Stimulated activated naive CD8-positive, alpha-beta T cell treated with anti-CD3 and anti-CD28 coated beads, Interleukin-15, Interleukin-2, amounts not matched to agents 100 ng/mL and 50 ng/mL, for 24 hours (primary cell): ENCODE measurements around the gene ZDHHC13.
"Not testable (repeated sequence)": the region's sequence is repeated elsewhere in the genome, so short reads cannot be mapped to it uniquely, and the experiment has no call there.

Experiments used
- H3K27ac Mint-ChIP-seq: one replicate; pipeline ENCODE4 v1.8.0; 2021; ENCODE audit warnings: mild to moderate bottlenecking, mixed read lengths
- H3K27me3 Mint-ChIP-seq: one replicate; pipeline ENCODE4 v1.8.0; 2021; ENCODE audit warnings: mixed read lengths
- H3K36me3 Mint-ChIP-seq: one replicate; pipeline ENCODE4 v1.8.0; 2021; ENCODE audit warnings: low read depth, mixed read lengths
- H3K4me1 Mint-ChIP-seq: one replicate; pipeline ENCODE4 v1.8.0; 2021; ENCODE audit warnings: low read depth, mixed read lengths
- H3K4me3 Mint-ChIP-seq: one replicate; pipeline ENCODE4 v1.8.0; 2021; ENCODE audit warnings: mild to moderate bottlenecking, mixed read lengths
- H3K9me3 Mint-ChIP-seq: one replicate; pipeline ENCODE4 v1.8.0; 2021; ENCODE audit warnings: mixed read lengths

Gene ZDHHC13

DNA sequence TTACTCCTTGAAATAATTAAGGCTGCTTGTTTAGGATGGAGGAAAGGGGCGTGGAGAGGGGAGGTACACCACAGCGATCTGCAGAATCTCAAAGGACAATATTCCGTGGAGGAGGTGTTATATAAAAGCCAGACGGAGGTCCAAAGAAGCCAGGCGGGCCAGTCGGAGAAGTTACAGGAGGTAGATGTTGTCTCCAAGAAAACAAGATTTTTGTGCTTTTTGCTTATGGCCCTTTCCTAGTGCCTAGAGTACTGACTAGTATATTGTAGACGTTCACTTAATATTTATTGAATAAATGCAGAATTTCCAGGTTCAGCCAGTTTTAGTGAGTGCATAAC lies 761 bp downstream of the ZDHHC13 start:
- Mint-ChIP-seq H3K9me3 (no peaks in the 10 kb centered on the region), H3K27me3 (no peaks in the 10 kb centered on the region), H3K27ac (peak overlapping the region; percentile 19), H3K36me3 (peaks cover 33% of the 10 kb centered on the region), H3K4me1 (peaks cover 51% of the 10 kb centered on the region), H3K4me3 (peak overlapping the region; percentile 92)

DNA sequence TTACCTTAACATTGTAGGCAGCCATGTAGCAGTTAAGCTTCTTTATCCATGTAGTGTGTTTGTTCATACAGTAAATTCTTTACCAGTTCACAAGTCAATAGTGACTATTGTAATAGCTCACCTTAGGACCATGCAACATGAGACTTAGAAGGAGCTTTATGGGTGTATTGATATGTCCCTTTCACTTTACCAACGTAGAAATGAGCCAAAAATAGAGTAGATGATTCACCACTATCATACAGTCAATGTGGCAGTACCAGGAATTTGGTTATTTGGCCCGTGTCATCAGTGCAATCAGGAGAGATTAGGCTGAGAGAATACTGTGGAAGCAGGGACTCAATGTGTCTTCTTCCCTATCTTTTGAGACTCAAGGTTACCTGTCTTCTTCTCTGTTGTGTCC lies 4.7 kb downstream of the ZDHHC13 start:
- Mint-ChIP-seq H3K4me1 (peaks cover 51% of the 10 kb centered on the region), H3K36me3 (peaks cover 58% of the 10 kb centered on the region), H3K4me3 (no peak overlapping the region), H3K27ac (no peak overlapping the region), H3K9me3 (no peaks in the 10 kb centered on the region), H3K27me3 (no peaks in the 10 kb centered on the region)

DNA sequence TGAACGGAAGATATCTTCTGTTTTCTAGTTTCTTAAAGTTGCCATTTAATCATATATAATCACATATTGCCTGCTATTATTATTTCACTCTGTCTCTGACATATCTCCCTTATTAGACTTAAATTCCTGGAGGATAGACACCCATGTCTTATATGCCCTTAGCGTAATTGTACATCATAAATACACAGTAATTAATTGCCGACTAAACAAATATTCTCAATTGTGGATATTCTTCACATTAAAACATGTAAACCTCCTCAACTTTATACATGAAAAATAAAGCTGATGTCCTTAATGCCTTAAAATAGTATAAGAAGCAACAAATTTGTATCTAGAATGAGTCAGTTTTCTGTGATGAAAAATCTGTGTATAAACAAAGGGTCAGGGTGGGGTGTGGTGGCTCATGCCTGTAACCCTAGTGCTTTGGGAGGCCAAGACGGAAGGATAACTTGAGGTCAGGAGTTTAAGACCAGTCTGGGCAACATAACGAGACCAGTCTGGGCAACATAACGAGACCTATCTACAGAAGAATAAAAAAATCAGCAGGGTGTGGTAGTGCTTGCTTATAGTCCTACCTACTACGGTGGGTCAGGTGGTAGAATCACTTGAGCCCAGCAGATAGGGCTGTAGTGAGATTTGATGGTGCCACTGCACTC lies 6.1 kb downstream of the ZDHHC13 start:
- Mint-ChIP-seq H3K36me3 (peaks cover 72% of the 10 kb centered on the region), H3K4me3 (no peak overlapping the region), H3K4me1 (peaks cover 43% of the 10 kb centered on the region), H3K27me3 (no peaks in the 10 kb centered on the region), H3K9me3 (peaks cover 3% of the 10 kb centered on the region), H3K27ac (no peak overlapping the region)

GRCh38 chr11:19126562-19127325 lies 9.8 kb downstream of the ZDHHC13 start:
- not testable (repeated sequence) for H3K27ac Mint-ChIP-seq, H3K4me3 Mint-ChIP-seq, H3K4me1 Mint-ChIP-seq, H3K9me3 Mint-ChIP-seq, H3K27me3 Mint-ChIP-seq
- H3K36me3 Mint-ChIP-seq = peaks cover 73% of the 10 kb centered on the region

GRCh38 chr11:19134004-19134403 lies 17.0 kb downstream of the ZDHHC13 start:
- no peaks in the 10 kb centered on the region for H3K27me3 Mint-ChIP-seq
- peaks cover 51% of the 10 kb centered on the region for H3K36me3 Mint-ChIP-seq
- peaks cover 4% of the 10 kb centered on the region for H3K9me3 Mint-ChIP-seq
- H3K27ac Mint-ChIP-seq = no peak overlapping the region
- H3K4me1 Mint-ChIP-seq = no peaks in the 10 kb centered on the region
- no peak overlapping the region for H3K4me3 Mint-ChIP-seq

DNA sequence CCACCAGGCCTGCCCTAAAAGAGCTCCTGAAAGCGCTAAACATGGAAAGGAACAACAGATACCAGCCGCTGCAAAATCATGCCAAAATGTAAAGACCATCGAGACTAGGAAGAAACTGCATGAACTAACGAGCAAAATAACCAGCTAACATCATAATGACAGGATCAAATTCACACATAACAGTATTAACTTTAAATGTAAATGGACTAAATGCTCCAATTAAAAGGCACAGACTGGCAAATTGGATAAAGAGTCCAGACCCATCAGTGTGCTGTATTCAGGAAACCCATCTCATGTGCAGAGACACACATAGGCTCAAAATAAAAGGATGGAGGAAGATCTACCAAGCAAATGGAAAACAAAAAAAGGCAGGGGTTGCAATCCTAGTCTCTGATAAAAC lies 19.9 kb downstream of the ZDHHC13 start:
- H3K36me3 Mint-ChIP-seq = peaks cover 26% of the 10 kb centered on the region
- H3K27ac Mint-ChIP-seq, H3K4me3 Mint-ChIP-seq: not testable (repeated sequence)

DNA sequence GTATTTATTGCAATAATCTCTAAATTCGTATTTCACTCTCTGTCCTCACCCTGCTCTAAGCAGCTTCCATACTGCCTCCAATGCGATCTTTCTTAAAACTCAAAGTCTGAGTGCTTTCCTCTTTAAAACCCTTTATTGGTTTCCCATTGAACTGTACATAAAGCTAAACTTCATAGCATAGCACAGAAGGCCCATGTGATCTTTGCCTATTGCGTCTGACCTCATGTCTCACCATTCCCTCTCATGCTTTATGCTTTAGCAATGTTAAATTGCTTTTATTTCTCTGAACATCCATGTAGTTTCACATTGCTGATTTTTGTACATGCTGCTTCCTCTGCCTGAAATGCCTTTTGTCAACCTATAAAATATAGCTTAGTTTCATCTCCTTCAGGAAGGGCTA lies 28.4 kb downstream of the ZDHHC13 start:
- no peaks in the 10 kb centered on the region for H3K27me3 Mint-ChIP-seq
- H3K4me1 Mint-ChIP-seq = no peaks in the 10 kb centered on the region
- no peak overlapping the region for H3K4me3 Mint-ChIP-seq
- H3K36me3 Mint-ChIP-seq = peaks cover 41% of the 10 kb centered on the region
- no peaks in the 10 kb centered on the region for H3K9me3 Mint-ChIP-seq
- H3K27ac Mint-ChIP-seq = no peak overlapping the region

More for the DNA sequence above, 19.9 kb downstream of the ZDHHC13 start:
- not testable (repeated sequence) for H3K4me1 Mint-ChIP-seq, H3K9me3 Mint-ChIP-seq, H3K27me3 Mint-ChIP-seq

DNA sequence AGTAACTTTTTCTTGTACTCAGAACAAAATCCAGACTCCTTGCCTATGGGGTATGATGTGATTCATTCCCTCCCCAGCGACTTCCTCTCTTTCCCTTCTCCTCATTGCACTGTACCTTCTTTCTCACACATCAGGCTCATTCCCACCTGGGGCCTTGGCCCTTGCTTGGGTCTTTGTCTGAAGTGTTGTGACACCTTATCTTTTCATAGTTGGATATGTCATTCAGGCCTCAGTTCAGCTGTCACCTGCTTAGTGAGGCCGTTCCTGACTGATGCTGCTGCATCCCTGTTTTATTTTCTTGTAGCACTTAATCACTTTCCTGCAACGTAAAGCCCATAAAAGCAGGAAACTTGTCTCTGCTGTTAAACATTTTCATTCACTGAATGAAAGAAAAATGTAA lies 39.9 kb downstream of the ZDHHC13 start:
- Mint-ChIP-seq H3K9me3 (no peaks in the 10 kb centered on the region), H3K4me1 (no peaks in the 10 kb centered on the region), H3K36me3 (peaks cover 66% of the 10 kb centered on the region), H3K4me3 (no peak overlapping the region), H3K27ac (no peak overlapping the region), H3K27me3 (no peaks in the 10 kb centered on the region)

DNA sequence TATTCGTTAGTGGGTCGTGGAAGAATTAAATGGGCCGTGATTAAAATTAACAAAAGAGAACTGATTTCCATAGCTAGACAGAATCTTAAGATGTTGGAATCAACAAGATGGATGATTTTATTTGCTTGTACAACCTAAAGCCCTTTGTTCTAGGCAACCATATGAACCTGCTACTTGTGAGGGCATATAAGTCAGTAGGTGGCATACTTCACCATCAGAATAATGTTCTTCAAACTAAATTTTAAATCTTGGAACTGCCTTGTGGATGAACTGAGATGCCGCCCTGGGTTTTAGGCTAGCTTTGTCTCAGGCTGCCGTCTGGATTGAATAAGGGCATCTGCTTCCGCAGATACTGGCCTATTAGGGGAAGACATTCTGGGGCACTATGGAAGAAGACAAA lies 43.9 kb downstream of the ZDHHC13 start:
- no peak overlapping the region for H3K27ac Mint-ChIP-seq
- H3K4me1 Mint-ChIP-seq = no peaks in the 10 kb centered on the region
- peaks cover 75% of the 10 kb centered on the region for H3K36me3 Mint-ChIP-seq
- H3K27me3 Mint-ChIP-seq = no peaks in the 10 kb centered on the region
- no peaks in the 10 kb centered on the region for H3K9me3 Mint-ChIP-seq
- no peak overlapping the region for H3K4me3 Mint-ChIP-seq

GRCh38 chr11:19161651-19162050 lies 44.7 kb downstream of the ZDHHC13 start:
- Mint-ChIP-seq H3K4me1 (no peaks in the 10 kb centered on the region), H3K27me3 (no peaks in the 10 kb centered on the region), H3K36me3 (peaks cover 76% of the 10 kb centered on the region), H3K9me3 (no peaks in the 10 kb centered on the region), H3K27ac (no peak overlapping the region), H3K4me3 (no peak overlapping the region)

- Mint-ChIP-seq H3K9me3 (no peaks in the 10 kb centered on the region), H3K27ac (no peak overlapping the region), H3K27me3 (no peaks in the 10 kb centered on the region), H3K4me3 (no peak overlapping the region), H3K36me3 (peaks cover 83% of the 10 kb centered on the region), H3K4me1 (no peaks in the 10 kb centered on the region)
Observed at GRCh38 chr11:19162951-19163505, 46.1 kb downstream of the ZDHHC13 start.

DNA sequence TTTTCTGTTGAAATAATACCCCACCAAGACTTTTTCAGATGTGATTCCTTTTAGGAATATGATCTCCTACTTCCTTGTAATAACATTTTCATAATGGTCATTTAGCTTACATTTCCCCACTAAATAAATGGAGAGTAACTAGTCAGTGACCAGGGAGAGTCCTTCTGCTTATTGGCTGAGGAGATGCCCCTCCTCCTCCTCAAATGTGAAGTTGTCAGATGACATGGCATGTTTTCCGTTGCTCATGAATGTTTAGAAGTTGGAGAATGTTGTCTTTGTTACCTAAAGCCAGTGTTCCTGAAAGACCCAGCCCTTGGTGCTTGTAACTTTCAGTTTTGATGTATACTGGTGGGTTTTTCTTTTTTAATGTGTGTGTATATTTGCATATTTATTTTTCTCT lies 46.6 kb downstream of the ZDHHC13 start:
- Mint-ChIP-seq H3K27ac (no peak overlapping the region), H3K4me1 (no peaks in the 10 kb centered on the region), H3K27me3 (no peaks in the 10 kb centered on the region), H3K4me3 (no peak overlapping the region), H3K9me3 (no peaks in the 10 kb centered on the region), H3K36me3 (peaks cover 89% of the 10 kb centered on the region)

- Mint-ChIP-seq H3K4me1 (no peaks in the 10 kb centered on the region), H3K36me3 (peaks cover 90% of the 10 kb centered on the region), H3K4me3 (no peak overlapping the region), H3K27me3 (no peaks in the 10 kb centered on the region), H3K27ac (no peak overlapping the region), H3K9me3 (no peaks in the 10 kb centered on the region)
Observed at GRCh38 chr11:19164230-19164855, 47.4 kb downstream of the ZDHHC13 start.

- Mint-ChIP-seq H3K27me3 (no peaks in the 10 kb centered on the region), H3K4me3 (no peak overlapping the region), H3K9me3 (no peaks in the 10 kb centered on the region), H3K36me3 (peaks cover 89% of the 10 kb centered on the region), H3K27ac (no peak overlapping the region), H3K4me1 (no peaks in the 10 kb centered on the region)
Observed at GRCh38 chr11:19164881-19165280, 47.9 kb downstream of the ZDHHC13 start.

- no peak overlapping the region for H3K4me3 Mint-ChIP-seq
- no peak overlapping the region for H3K27ac Mint-ChIP-seq
- H3K4me1 Mint-ChIP-seq = no peaks in the 10 kb centered on the region
- H3K36me3 Mint-ChIP-seq = peaks cover 82% of the 10 kb centered on the region
- no peaks in the 10 kb centered on the region for H3K9me3 Mint-ChIP-seq
- H3K27me3 Mint-ChIP-seq = no peaks in the 10 kb centered on the region
Observed at GRCh38 chr11:19168090-19168489, 51.1 kb downstream of the ZDHHC13 start.
